Measurements from ENCODE around the gene SVEP1. TPM values are rescaled to one million over a fixed set of nuclear protein-coding genes. Genes with fewer than 3 reads are reported as not detected.
A peak's percentile ranks its signal among the peaks of the same experiment; 100 is the strongest.

Gene SVEP1
- polyA plus RNA-seq, 1 of the 3 experiments (the other 2 are of a cell fraction), result 0.10 TPM

DNA sequence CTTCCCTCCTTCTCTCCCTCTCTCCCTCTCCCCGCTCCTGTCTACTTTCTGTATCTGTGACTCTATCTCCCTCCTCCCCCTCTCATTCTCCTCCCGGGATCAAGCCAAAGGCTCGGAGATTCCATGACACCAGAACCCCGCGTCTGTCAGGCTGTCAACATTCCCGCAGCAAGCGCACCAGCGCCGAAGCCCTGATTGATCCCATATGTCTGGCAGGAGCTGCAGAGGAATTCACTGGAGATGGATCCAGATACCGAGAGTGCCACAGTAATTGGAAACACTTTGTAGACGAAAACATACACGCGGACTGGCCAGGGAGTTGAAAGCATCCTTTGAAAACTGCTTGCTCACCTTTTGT lies 300 bp upstream of the SVEP1 start:
- Histone ChIP-seq H3F3A (replicated peaks; ENCODE audit: insufficient read depth) (peaks cover 3% of the 10 kb centered on the region), H4K20me1 (ENCODE audit: insufficient read depth) (no peaks in the 10 kb centered on the region), H3K4me1 (ENCODE audit: control insufficient read depth in 1 of 2, insufficient read depth in 2 of 2, low read depth in 1 of 2, low read length in 1 of 2) (peaks cover 0 to 16% of the 10 kb centered on the region in 2 experiments; a peak in 2 of 4 replicates), H3K4me2 (peak overlapping the region; percentile 95), H2AFZ (ENCODE audit: low read depth) (peak overlapping the region; percentile 62; the same call in 1 of the 2 replicates), H3K27ac (ENCODE audit: low read depth in 2 of 2, low read length in 1 of 2) (no peak overlapping the region), H3K79me2 (ENCODE audit: insufficient read depth) (no peaks in the 10 kb centered on the region), H3K9me3 (no peaks in the 10 kb centered on the region), H3K36me3 (replicated peaks in 1 of 2; ENCODE audit: control insufficient read depth in 1 of 2, insufficient read depth in 2 of 2, low read length in 1 of 2) (no peaks in the 10 kb centered on the region), H3K4me3 (ENCODE audit: low read depth in 2 of 2, low read length in 1 of 2) (peak overlapping the region; percentile 49 to 63), H3K27me3 (ENCODE audit: insufficient read depth) (peaks cover 16% of the 10 kb centered on the region; the same call in 1 of the 2 replicates), H3K9me2 (no peaks in the 10 kb centered on the region), H3K9ac (no peak overlapping the region)
- DNase-seq, result peak; percentile 78
- POLR2A ChIA-PET, result no interaction called here
- no peak for TF ChIP-seq YY1 (IDR thresholded peaks at IDR 0.05; ENCODE audit: low read depth)
- peak; percentile 98 for TF ChIP-seq TCF12 (IDR thresholded peaks at IDR 0.05)
- TF ChIP-seq GABPA (IDR thresholded peaks at IDR 0.05; ENCODE audit: low read depth), result no peak
- no peak for TF ChIP-seq RFX5 (IDR thresholded peaks at IDR 0.05; ENCODE audit: low read length)
- no peak for TF ChIP-seq MXI1 (IDR thresholded peaks at IDR 0.05; ENCODE audit: low read depth, low read length)
- peak; percentile 81 for TF ChIP-seq NFIC (IDR thresholded peaks at IDR 0.05; ENCODE audit: borderline replicate concordance)
- TF ChIP-seq SIN3A (IDR thresholded peaks at IDR 0.05; ENCODE audit: borderline replicate concordance, low read depth, low read length), result peak; percentile 77; the same call in 1 of the 2 replicates
- TF ChIP-seq ELF1 (IDR thresholded peaks at IDR 0.05), result no peak
- TF ChIP-seq, protein P1, sequence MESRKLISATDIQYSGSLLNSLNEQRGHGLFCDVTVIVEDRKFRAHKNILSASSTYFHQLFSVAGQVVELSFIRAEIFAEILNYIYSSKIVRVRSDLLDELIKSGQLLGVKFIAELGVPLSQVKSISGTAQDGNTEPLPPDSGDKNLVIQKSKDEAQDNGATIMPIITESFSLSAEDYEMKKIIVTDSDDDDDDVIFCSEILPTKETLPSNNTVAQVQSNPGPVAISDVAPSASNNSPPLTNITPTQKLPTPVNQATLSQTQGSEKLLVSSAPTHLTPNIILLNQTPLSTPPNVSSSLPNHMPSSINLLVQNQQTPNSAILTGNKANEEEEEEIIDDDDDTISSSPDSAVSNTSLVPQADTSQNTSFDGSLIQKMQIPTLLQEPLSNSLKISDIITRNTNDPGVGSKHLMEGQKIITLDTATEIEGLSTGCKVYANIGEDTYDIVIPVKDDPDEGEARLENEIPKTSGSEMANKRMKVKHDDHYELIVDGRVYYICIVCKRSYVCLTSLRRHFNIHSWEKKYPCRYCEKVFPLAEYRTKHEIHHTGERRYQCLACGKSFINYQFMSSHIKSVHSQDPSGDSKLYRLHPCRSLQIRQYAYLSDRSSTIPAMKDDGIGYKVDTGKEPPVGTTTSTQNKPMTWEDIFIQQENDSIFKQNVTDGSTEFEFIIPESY (IDR thresholded peaks at IDR 0.05; ENCODE audit: borderline replicate concordance, low read depth), result no peak
- TF ChIP-seq, protein P2, sequence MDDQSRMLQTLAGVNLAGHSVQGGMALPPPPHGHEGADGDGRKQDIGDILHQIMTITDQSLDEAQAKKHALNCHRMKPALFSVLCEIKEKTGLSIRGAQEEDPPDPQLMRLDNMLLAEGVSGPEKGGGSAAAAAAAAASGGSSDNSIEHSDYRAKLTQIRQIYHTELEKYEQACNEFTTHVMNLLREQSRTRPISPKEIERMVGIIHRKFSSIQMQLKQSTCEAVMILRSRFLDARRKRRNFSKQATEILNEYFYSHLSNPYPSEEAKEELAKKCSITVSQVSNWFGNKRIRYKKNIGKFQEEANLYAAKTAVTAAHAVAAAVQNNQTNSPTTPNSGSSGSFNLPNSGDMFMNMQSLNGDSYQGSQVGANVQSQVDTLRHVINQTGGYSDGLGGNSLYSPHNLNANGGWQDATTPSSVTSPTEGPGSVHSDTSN (IDR thresholded peaks at IDR 0.05), result peak; percentile 74
- TF ChIP-seq, protein P3, sequence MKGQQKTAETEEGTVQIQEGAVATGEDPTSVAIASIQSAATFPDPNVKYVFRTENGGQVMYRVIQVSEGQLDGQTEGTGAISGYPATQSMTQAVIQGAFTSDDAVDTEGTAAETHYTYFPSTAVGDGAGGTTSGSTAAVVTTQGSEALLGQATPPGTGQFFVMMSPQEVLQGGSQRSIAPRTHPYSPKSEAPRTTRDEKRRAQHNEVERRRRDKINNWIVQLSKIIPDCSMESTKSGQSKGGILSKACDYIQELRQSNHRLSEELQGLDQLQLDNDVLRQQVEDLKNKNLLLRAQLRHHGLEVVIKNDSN (IDR thresholded peaks at IDR 0.05; ENCODE audit: borderline replicate concordance, low read depth), result no peak
- TF ChIP-seq FOSL2 (IDR thresholded peaks at IDR 0.05; ENCODE audit: borderline replicate concordance, low read depth), result no peak
- no peak for TF ChIP-seq EZH2phosphoT487 (IDR thresholded peaks at IDR 0.05; ENCODE audit: borderline replicate concordance, low read depth)
- no peak for TF ChIP-seq SMC3 (IDR thresholded peaks at IDR 0.05; ENCODE audit: low read depth, low read length)
- peak; percentile 70; the same call in 1 of the 2 replicates for TF ChIP-seq TEAD4 (IDR thresholded peaks at IDR 0.05; ENCODE audit: borderline replicate concordance, insufficient read depth)
- no peak for TF ChIP-seq JUND (IDR thresholded peaks at IDR 0.05)
- TF ChIP-seq, protein P4, sequence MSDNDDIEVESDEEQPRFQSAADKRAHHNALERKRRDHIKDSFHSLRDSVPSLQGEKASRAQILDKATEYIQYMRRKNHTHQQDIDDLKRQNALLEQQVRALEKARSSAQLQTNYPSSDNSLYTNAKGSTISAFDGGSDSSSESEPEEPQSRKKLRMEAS (IDR thresholded peaks at IDR 0.05; ENCODE audit: low read depth), result peak; percentile 17; the same call in 1 of the 2 replicates
- TF ChIP-seq NRF1 (IDR thresholded peaks at IDR 0.05; ENCODE audit: low read depth, low read length), result no peak
- TF ChIP-seq FOXM1 (IDR thresholded peaks at IDR 0.05; ENCODE audit: low read depth), result 0 out of 2 replicates have a peak, but pooled peaks have one; percentile 56
- TF ChIP-seq, protein P5, sequence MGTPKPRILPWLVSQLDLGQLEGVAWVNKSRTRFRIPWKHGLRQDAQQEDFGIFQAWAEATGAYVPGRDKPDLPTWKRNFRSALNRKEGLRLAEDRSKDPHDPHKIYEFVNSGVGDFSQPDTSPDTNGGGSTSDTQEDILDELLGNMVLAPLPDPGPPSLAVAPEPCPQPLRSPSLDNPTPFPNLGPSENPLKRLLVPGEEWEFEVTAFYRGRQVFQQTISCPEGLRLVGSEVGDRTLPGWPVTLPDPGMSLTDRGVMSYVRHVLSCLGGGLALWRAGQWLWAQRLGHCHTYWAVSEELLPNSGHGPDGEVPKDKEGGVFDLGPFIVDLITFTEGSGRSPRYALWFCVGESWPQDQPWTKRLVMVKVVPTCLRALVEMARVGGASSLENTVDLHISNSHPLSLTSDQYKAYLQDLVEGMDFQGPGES (IDR thresholded peaks at IDR 0.05; ENCODE audit: low read depth, low read length), result no peak
- no peak for TF ChIP-seq TAF1 (IDR thresholded peaks at IDR 0.05; ENCODE audit: borderline replicate concordance, low read depth, low read length)
- peak in 1 of 2 experiments; percentile 16; a peak in 1 of 4 replicates for TF ChIP-seq EP300 (IDR thresholded peaks at IDR 0.05; ENCODE audit: borderline replicate concordance in 1 of 2, low read depth in 1 of 2, low read length in 1 of 2)
- peak; percentile 100 for TF ChIP-seq RCOR1 (IDR thresholded peaks at IDR 0.05; ENCODE audit: low read length)
- no peak for TF ChIP-seq RXRA (IDR thresholded peaks at IDR 0.05; ENCODE audit: borderline replicate concordance, low read depth)
- TF ChIP-seq CHD2 (IDR thresholded peaks at IDR 0.05; ENCODE audit: low read length, partially characterized antibody), result peak; percentile 87
- TF ChIP-seq, protein P6, sequence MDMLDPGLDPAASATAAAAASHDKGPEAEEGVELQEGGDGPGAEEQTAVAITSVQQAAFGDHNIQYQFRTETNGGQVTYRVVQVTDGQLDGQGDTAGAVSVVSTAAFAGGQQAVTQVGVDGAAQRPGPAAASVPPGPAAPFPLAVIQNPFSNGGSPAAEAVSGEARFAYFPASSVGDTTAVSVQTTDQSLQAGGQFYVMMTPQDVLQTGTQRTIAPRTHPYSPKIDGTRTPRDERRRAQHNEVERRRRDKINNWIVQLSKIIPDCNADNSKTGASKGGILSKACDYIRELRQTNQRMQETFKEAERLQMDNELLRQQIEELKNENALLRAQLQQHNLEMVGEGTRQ (IDR thresholded peaks at IDR 0.05; ENCODE audit: borderline replicate concordance, low read depth, low read length), result no peak
- TF ChIP-seq POLR2AphosphoS5 (IDR thresholded peaks at IDR 0.05; ENCODE audit: low read depth, low read length), result peak; percentile 71
- peak; percentile 56; the same call in 1 of the 2 replicates for TF ChIP-seq GATA2 (CRISPR knock-in tag; IDR thresholded peaks at IDR 0.05)
- 8% methylated on average over 13 of the region's 13 CpGs for WGBS (ENCODE audit: low lambda C conversion rate)
- CTCF ChIA-PET, result no interaction called here

All from SK-N-SH (cell line).